ENCODE measurements around the gene ADAMTS12.

The ADAMTS12 gene

GRCh38 chr5:33688066-33688465, 203.7 kb downstream of the ADAMTS12 start:
- Histone ChIP-seq H2BK12ac (ENCODE audit: low read length in 2 of 2) (no peak overlapping the region), H3K4me3 (ENCODE audit: insufficient read depth in 1 of 2, low read depth in 1 of 2, low read length in 2 of 2) (peak overlapping the region in 1 of 2 experiments; percentile 58), H3K9me3 (ENCODE audit: control insufficient read depth, low read length) (peaks cover 12% of the 10 kb centered on the region), H3K79me1 (replicated peaks; ENCODE audit: low read length, poor library complexity, severe bottlenecking) (peaks cover 20% of the 10 kb centered on the region), H4K91ac (ENCODE audit: low read length) (no peak overlapping the region), H2BK5ac (ENCODE audit: low read depth, low read length, poor library complexity, severe bottlenecking) (no peak overlapping the region), H2AFZ (ENCODE audit: low read depth, low read length) (no peak overlapping the region), H3K18ac (ENCODE audit: low read depth in 1 of 2, low read length in 2 of 2) (peak overlapping the region in 1 of 2 experiments; percentile 37), H3K4ac (ENCODE audit: low read depth in 1 of 2, low read length in 2 of 2) (no peak overlapping the region), H3K4me1 (ENCODE audit: control insufficient read depth, insufficient read depth, low read depth, low read length) (peaks cover 7% of the 10 kb centered on the region), H3K27me3 (ENCODE audit: control insufficient read depth in 1 of 2, insufficient read depth in 1 of 2, low read length in 2 of 2) (no peaks in the 10 kb centered on the region), H3K36me3 (ENCODE audit: control insufficient read depth in 1 of 2, insufficient read depth in 2 of 2, low read depth in 1 of 2, low read length in 2 of 2) (peaks cover 0 to 11% of the 10 kb centered on the region in 2 experiments), H2AK5ac (ENCODE audit: low read length, severe bottlenecking) (no peak overlapping the region), H3K23ac (ENCODE audit: low read length in 2 of 2) (no peak overlapping the region), H2BK15ac (ENCODE audit: low read depth, poor library complexity, severe bottlenecking) (no peak overlapping the region), H4K8ac (ENCODE audit: low read length) (no peak overlapping the region), H3K27ac (ENCODE audit: low read length, poor library complexity, severe bottlenecking) (peak overlapping the region; percentile 30), H3K4me2 (ENCODE audit: low read length, poor library complexity, severe bottlenecking) (no peak overlapping the region), H2BK120ac (ENCODE audit: low read depth, low read length) (no peak overlapping the region), H3K9ac (ENCODE audit: low read length) (peak overlapping the region; percentile 87), H3K14ac (ENCODE audit: low read length in 2 of 2) (no peak overlapping the region)
- WGBS: 96% methylated on average over 3 of the region's 3 CpGs
- no peak for DNase-seq

DNA sequence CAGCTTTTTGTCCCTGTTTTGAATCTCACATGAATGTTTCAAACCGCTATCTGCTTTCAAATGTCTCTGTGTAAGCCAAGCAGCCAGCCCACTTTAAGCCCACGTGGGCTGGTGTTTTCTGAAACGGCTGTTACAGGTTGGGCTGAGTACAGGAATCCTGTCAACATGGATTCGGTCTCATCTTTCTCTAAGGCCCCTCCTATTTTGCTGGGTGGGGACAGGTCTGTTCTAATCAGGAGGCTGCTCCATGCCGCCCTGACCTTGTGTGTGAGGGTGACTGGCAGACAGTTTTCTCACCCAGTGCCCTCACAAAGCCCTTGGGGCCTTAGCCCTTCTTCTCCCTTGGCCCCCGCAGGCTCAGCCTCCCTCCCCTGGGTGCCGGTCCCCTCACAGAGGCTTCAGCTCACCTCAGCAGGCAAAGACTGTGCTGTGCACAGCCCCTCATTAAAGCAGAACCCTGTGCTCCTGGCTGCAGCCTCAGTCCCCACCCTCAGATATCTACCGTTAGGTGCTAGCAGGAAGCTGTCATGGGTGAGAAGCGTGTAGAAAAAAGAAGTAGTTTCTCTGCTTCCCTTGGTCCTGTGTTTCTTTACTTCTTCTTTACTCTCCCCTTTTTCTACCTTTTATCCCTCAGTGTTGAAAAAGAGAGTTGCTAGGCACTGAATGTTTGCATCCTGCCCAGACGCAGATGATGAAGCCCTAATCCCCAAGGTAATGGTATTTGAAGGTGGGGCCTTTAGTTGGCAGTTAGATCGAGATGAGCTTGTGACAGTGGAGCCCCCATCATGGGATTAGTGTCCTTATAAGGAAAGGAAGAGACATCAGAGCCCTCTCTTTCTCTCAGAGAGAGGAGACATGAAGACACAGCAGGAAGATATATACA, 205.7 kb downstream of the ADAMTS12 start:
- no peak overlapping the region for H3K23ac ChIP-seq (ENCODE audit: low read length in 2 of 2)
- H4K91ac ChIP-seq (ENCODE audit: low read length): no peak overlapping the region
- peak overlapping the region in 1 of 2 experiments; percentile 42 for H3K18ac ChIP-seq (ENCODE audit: low read depth in 1 of 2, low read length in 2 of 2)
- peaks cover 6% of the 10 kb centered on the region for H3K4me1 ChIP-seq (ENCODE audit: control insufficient read depth, insufficient read depth, low read depth, low read length)
- no peak overlapping the region for H2AFZ ChIP-seq (ENCODE audit: low read depth, low read length)
- WGBS: 78% methylated on average over 8 of the region's 11 CpGs
- peaks cover 19% of the 10 kb centered on the region for H3K79me1 ChIP-seq (replicated peaks; ENCODE audit: low read length, poor library complexity, severe bottlenecking)
- H2AK5ac ChIP-seq (ENCODE audit: low read length, severe bottlenecking): no peak overlapping the region
- H2BK15ac ChIP-seq (ENCODE audit: low read depth, poor library complexity, severe bottlenecking): no peak overlapping the region
- DNase-seq: no peak
- H3K4me3 ChIP-seq (ENCODE audit: insufficient read depth in 1 of 2, low read depth in 1 of 2, low read length in 2 of 2): no peak overlapping the region
- no peaks in the 10 kb centered on the region for H3K9me3 ChIP-seq (ENCODE audit: control insufficient read depth, low read length)
- no peak overlapping the region for H3K14ac ChIP-seq (ENCODE audit: low read length in 2 of 2)
- H2BK12ac ChIP-seq (ENCODE audit: low read length in 2 of 2): peak overlapping the region in 1 of 2 experiments; percentile 21
- no peak overlapping the region for H3K4ac ChIP-seq (ENCODE audit: low read depth in 1 of 2, low read length in 2 of 2)
- peaks cover 0 to 30% of the 10 kb centered on the region in 2 experiments for H3K36me3 ChIP-seq (ENCODE audit: control insufficient read depth in 1 of 2, insufficient read depth in 2 of 2, low read depth in 1 of 2, low read length in 2 of 2)
- no peaks in the 10 kb centered on the region for H3K27me3 ChIP-seq (ENCODE audit: control insufficient read depth in 1 of 2, insufficient read depth in 1 of 2, low read length in 2 of 2)
- H3K27ac ChIP-seq (ENCODE audit: low read length, poor library complexity, severe bottlenecking): no peak overlapping the region
- H3K9ac ChIP-seq (ENCODE audit: low read length): no peak overlapping the region
- H4K8ac ChIP-seq (ENCODE audit: low read length): no peak overlapping the region
- no peak overlapping the region for H3K4me2 ChIP-seq (ENCODE audit: low read length, poor library complexity, severe bottlenecking)
- H2BK5ac ChIP-seq (ENCODE audit: low read depth, low read length, poor library complexity, severe bottlenecking): no peak overlapping the region
- H2BK120ac ChIP-seq (ENCODE audit: low read depth, low read length): no peak overlapping the region

DNA sequence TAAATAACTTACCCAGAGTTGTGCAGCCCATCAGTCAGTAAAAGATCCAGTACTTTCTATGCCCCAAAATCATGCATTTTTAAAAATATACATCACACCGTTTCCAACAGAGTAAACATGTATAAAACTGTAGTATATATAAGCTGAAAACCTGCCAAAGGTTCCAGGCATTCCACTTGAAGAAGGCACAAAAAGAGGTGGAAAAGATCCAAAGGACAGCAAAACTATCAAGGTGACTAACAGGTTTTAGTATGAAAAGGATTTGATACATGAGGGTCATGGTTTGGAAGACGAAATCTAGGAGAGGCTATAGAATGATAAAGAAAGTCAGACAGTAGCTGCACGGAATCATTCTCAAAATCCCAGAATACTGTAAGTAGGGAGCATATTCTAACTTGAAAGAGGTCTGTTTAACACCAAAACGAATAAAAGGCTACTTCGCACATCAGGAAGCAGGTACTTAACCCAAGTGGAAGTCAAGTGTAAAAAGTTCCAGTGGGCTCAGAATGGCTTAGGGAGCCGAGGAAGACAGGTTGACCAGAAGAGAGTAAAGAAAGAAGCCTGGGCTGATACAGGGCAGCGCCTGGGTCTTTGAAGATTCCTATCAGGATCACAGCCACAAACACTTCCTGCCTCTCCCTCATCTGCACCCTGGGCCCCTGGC, 207.2 kb downstream of the ADAMTS12 start:
- Histone ChIP-seq H3K4me2 (ENCODE audit: low read length, poor library complexity, severe bottlenecking) (no peak overlapping the region), H2BK120ac (ENCODE audit: low read depth, low read length) (no peak overlapping the region), H2BK12ac (ENCODE audit: low read length in 2 of 2) (no peak overlapping the region), H3K27ac (ENCODE audit: low read length, poor library complexity, severe bottlenecking) (no peak overlapping the region), H3K4ac (ENCODE audit: low read depth in 1 of 2, low read length in 2 of 2) (no peak overlapping the region), H3K4me1 (ENCODE audit: control insufficient read depth, insufficient read depth, low read depth, low read length) (peaks cover 6% of the 10 kb centered on the region), H2AK5ac (ENCODE audit: low read length, severe bottlenecking) (no peak overlapping the region), H3K27me3 (ENCODE audit: control insufficient read depth in 1 of 2, insufficient read depth in 1 of 2, low read length in 2 of 2) (no peaks in the 10 kb centered on the region), H3K9me3 (ENCODE audit: control insufficient read depth, low read length) (no peaks in the 10 kb centered on the region), H3K18ac (ENCODE audit: low read depth in 1 of 2, low read length in 2 of 2) (no peak overlapping the region), H2BK5ac (ENCODE audit: low read depth, low read length, poor library complexity, severe bottlenecking) (no peak overlapping the region), H4K8ac (ENCODE audit: low read length) (no peak overlapping the region), H3K14ac (ENCODE audit: low read length in 2 of 2) (no peak overlapping the region), H2AFZ (ENCODE audit: low read depth, low read length) (no peak overlapping the region), H3K36me3 (ENCODE audit: control insufficient read depth in 1 of 2, insufficient read depth in 2 of 2, low read depth in 1 of 2, low read length in 2 of 2) (peaks cover 0 to 37% of the 10 kb centered on the region in 2 experiments), H3K23ac (ENCODE audit: low read length in 2 of 2) (no peak overlapping the region), H2BK15ac (ENCODE audit: low read depth, poor library complexity, severe bottlenecking) (no peak overlapping the region), H3K9ac (ENCODE audit: low read length) (no peak overlapping the region), H4K91ac (ENCODE audit: low read length) (no peak overlapping the region), H3K4me3 (ENCODE audit: insufficient read depth in 1 of 2, low read depth in 1 of 2, low read length in 2 of 2) (no peak overlapping the region), H3K79me1 (replicated peaks; ENCODE audit: low read length, poor library complexity, severe bottlenecking) (peaks cover 16% of the 10 kb centered on the region)
- DNase-seq: no peak
- 84% methylated on average over 6 of the region's 7 CpGs for WGBS

DNA sequence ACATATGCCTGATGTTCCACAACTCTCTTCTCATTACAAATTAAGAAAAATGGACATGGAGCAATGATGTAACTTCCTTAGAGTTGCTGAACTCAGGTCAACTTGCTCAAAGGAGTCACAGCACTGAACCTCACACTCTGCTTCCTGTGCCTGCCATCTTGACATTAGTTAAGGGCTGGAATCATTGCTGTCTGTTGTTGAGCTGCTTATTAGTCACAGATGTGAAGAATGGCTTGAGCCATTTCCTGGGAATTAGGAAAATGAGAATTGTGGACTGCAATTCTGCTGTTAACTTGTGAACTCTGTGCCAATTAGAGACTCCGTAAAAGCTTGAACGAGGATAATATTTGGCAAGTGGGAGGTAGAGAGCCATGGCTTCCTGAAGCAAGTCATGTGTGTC, 212.0 kb downstream of the ADAMTS12 start:
- Histone ChIP-seq H3K36me3 (ENCODE audit: control insufficient read depth in 1 of 2, insufficient read depth in 2 of 2, low read depth in 1 of 2, low read length in 2 of 2) (peaks cover 0 to 64% of the 10 kb centered on the region in 2 experiments), H3K27ac (ENCODE audit: low read length, poor library complexity, severe bottlenecking) (no peak overlapping the region), H2BK15ac (ENCODE audit: low read depth, poor library complexity, severe bottlenecking) (no peak overlapping the region), H3K9me3 (ENCODE audit: control insufficient read depth, low read length) (no peaks in the 10 kb centered on the region), H2AFZ (ENCODE audit: low read depth, low read length) (no peak overlapping the region), H2AK5ac (ENCODE audit: low read length, severe bottlenecking) (no peak overlapping the region), H2BK12ac (ENCODE audit: low read length in 2 of 2) (no peak overlapping the region), H4K8ac (ENCODE audit: low read length) (no peak overlapping the region), H3K23ac (ENCODE audit: low read length in 2 of 2) (no peak overlapping the region), H2BK120ac (ENCODE audit: low read depth, low read length) (no peak overlapping the region), H4K91ac (ENCODE audit: low read length) (no peak overlapping the region), H3K9ac (ENCODE audit: low read length) (peak overlapping the region; percentile 22), H3K79me1 (replicated peaks; ENCODE audit: low read length, poor library complexity, severe bottlenecking) (peaks cover 2% of the 10 kb centered on the region), H3K4me2 (ENCODE audit: low read length, poor library complexity, severe bottlenecking) (no peak overlapping the region), H2BK5ac (ENCODE audit: low read depth, low read length, poor library complexity, severe bottlenecking) (no peak overlapping the region), H3K4me1 (ENCODE audit: control insufficient read depth, insufficient read depth, low read depth, low read length) (no peaks in the 10 kb centered on the region), H3K4me3 (ENCODE audit: insufficient read depth in 1 of 2, low read depth in 1 of 2, low read length in 2 of 2) (no peak overlapping the region), H3K4ac (ENCODE audit: low read depth in 1 of 2, low read length in 2 of 2) (no peak overlapping the region), H3K27me3 (ENCODE audit: control insufficient read depth in 1 of 2, insufficient read depth in 1 of 2, low read length in 2 of 2) (no peaks in the 10 kb centered on the region), H3K14ac (ENCODE audit: low read length in 2 of 2) (no peak overlapping the region), H3K18ac (ENCODE audit: low read depth in 1 of 2, low read length in 2 of 2) (no peak overlapping the region)
- 88% methylated on average over 2 of the region's 2 CpGs for WGBS
- DNase-seq: peak; percentile 33

All from mesenchymal stem cell (in vitro differentiated cells and primary cell).